ENCODE measurements around the gene EIPR1. TPM values are rescaled to one million over a fixed set of nuclear protein-coding genes. Genes with fewer than 3 reads are reported as not detected.

EIPR1 gene
- total RNA-seq, 4 donors from 2014 or later = 13.8 to 19.0 (median 15.3) TPM

GRCh38 chr2:3291750-3292149, 85.9 kb downstream of the EIPR1 start:
- Histone ChIP-seq H3K4me3 (no peak overlapping the region), H3K9me3 (no peaks in the 10 kb centered on the region), H3K4me1 (no peaks in the 10 kb centered on the region), H3K36me3 (no peaks in the 10 kb centered on the region), H3K27me3 (no peaks in the 10 kb centered on the region), H3K27ac (replicated peaks in 1 of 4) (no peak overlapping the region)
- no peak for DNase-seq (ENCODE audit: extremely low spot score)
- intact Hi-C loops (cut with DNase I) = no loop called here
- TF ChIP-seq EP300 (IDR thresholded peaks at IDR 0.05) = no peak
- TF ChIP-seq POLR2AphosphoS5 (IDR thresholded peaks at IDR 0.05) = no peak
- TF ChIP-seq POLR2A (IDR thresholded peaks at IDR 0.05; ENCODE audit: low read depth) = no peak
- no peak for TF ChIP-seq CTCF (IDR thresholded peaks at IDR 0.05)
- WGBS = 98% methylated on average over 4 of the region's 7 CpGs

GRCh38 chr2:3291113-3291512, 86.5 kb downstream of the EIPR1 start:
- 97% methylated on average over 9 of the region's 9 CpGs for WGBS
- no peak for TF ChIP-seq POLR2A (IDR thresholded peaks at IDR 0.05; ENCODE audit: low read depth)
- no peak for TF ChIP-seq EP300 (IDR thresholded peaks at IDR 0.05)
- TF ChIP-seq POLR2AphosphoS5 (IDR thresholded peaks at IDR 0.05) = no peak
- DNase-seq (ENCODE audit: extremely low spot score) = no peak
- H3K9me3 ChIP-seq = no peaks in the 10 kb centered on the region
- no peak overlapping the region for H3K4me3 ChIP-seq
- no peaks in the 10 kb centered on the region for H3K36me3 ChIP-seq
- H3K27ac ChIP-seq (replicated peaks in 1 of 4) = no peak overlapping the region
- no peaks in the 10 kb centered on the region for H3K27me3 ChIP-seq
- intact Hi-C loops (cut with DNase I) = no loop called here
- no peaks in the 10 kb centered on the region for H3K4me1 ChIP-seq

- Histone ChIP-seq H3K4me1 (no peaks in the 10 kb centered on the region), H3K27me3 (no peaks in the 10 kb centered on the region), H3K4me3 (no peak overlapping the region), H3K9me3 (no peaks in the 10 kb centered on the region), H3K27ac (replicated peaks in 1 of 4) (no peak overlapping the region), H3K36me3 (no peaks in the 10 kb centered on the region)
- no peak for TF ChIP-seq POLR2A (IDR thresholded peaks at IDR 0.05; ENCODE audit: low read depth)
- TF ChIP-seq CTCF (IDR thresholded peaks at IDR 0.05) = no peak
- TF ChIP-seq EP300 (IDR thresholded peaks at IDR 0.05) = no peak
- no peak for TF ChIP-seq POLR2AphosphoS5 (IDR thresholded peaks at IDR 0.05)
- no peak for DNase-seq (ENCODE audit: extremely low spot score)
- intact Hi-C loops (cut with DNase I) = no loop called here
- WGBS = 86% methylated on average over 11 of the region's 12 CpGs
Observed at GRCh38 chr2:3290655-3291054, 87.0 kb downstream of the EIPR1 start.

GRCh38 chr2:3289971-3290370, 87.6 kb downstream of the EIPR1 start:
- H3K27me3 ChIP-seq = no peaks in the 10 kb centered on the region
- WGBS = 96% methylated on average over 8 of the region's 8 CpGs
- no peak overlapping the region for H3K4me3 ChIP-seq
- H3K36me3 ChIP-seq = no peaks in the 10 kb centered on the region
- intact Hi-C loops (cut with DNase I) = no loop called here
- TF ChIP-seq CTCF (IDR thresholded peaks at IDR 0.05) (no peak), POLR2AphosphoS5 (IDR thresholded peaks at IDR 0.05) (no peak), EP300 (IDR thresholded peaks at IDR 0.05) (no peak), POLR2A (IDR thresholded peaks at IDR 0.05; ENCODE audit: low read depth) (no peak)
- no peak for DNase-seq (ENCODE audit: extremely low spot score)
- H3K9me3 ChIP-seq = no peaks in the 10 kb centered on the region
- no peaks in the 10 kb centered on the region for H3K4me1 ChIP-seq
- no peak overlapping the region for H3K27ac ChIP-seq (replicated peaks in 1 of 4)

GRCh38 chr2:3289526-3289925, 88.1 kb downstream of the EIPR1 start:
- Histone ChIP-seq H3K36me3 (no peaks in the 10 kb centered on the region), H3K9me3 (no peaks in the 10 kb centered on the region), H3K27ac (replicated peaks in 1 of 4) (no peak overlapping the region), H3K4me1 (no peaks in the 10 kb centered on the region), H3K4me3 (no peak overlapping the region), H3K27me3 (no peaks in the 10 kb centered on the region)
- intact Hi-C loops (cut with DNase I) = no loop called here
- 94% methylated on average over 15 of the region's 15 CpGs for WGBS
- DNase-seq (ENCODE audit: extremely low spot score) = no peak
- no peak for TF ChIP-seq POLR2AphosphoS5 (IDR thresholded peaks at IDR 0.05)
- no peak for TF ChIP-seq POLR2A (IDR thresholded peaks at IDR 0.05; ENCODE audit: low read depth)
- TF ChIP-seq CTCF (IDR thresholded peaks at IDR 0.05) = no peak
- no peak for TF ChIP-seq EP300 (IDR thresholded peaks at IDR 0.05)

All from esophagus muscularis mucosa (tissue), 4 donors.